HFF-Myc (cell line): Measurements from ENCODE around the gene COX7B2.

Source experiments
- DNase-seq: peaks from one replicate; pipeline ENCODE4 v3.0.0-alpha.2; 2011; ENCODE audit warnings: low read depth; ENCODE audit errors: extremely low read depth
- H3K4me3 ChIP-seq: replicated peaks from 2 replicates; pipeline ENCODE4 v1.5.1; 2011; ENCODE audit warnings: low read depth, mild to moderate bottlenecking, control low read depth, low read length
- TF ChIP-seq, protein P1 (sequence below): IDR thresholded peaks from 2 replicates; pipeline ENCODE4 v1.5.1; 2012; ENCODE audit warnings: mild to moderate bottlenecking, low read depth, low read length, control low read depth; ENCODE audit errors: missing control alignments

COX7B2 gene

DNA sequence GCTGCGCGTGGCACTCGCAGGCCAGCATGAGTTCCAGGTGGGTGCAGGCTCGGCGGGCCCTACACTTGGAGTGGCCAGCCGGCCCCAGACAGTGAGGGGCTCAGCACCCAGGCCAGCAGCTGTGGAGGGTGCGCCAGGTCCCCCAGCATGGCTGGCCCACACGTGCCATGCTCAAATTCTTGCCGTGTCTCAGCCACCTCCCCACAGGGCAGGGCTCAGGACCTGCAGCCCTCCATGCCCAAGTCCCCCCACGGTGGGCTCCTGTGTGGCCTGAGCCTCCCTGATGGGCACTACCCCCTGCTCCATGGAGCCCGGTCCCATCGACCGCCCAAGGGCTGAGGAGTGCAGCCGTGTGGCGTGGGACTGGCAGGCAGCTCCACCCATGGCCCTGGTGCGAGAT is 210.2 kb downstream of the COX7B2 start:
- TF ChIP-seq, protein P1, sequence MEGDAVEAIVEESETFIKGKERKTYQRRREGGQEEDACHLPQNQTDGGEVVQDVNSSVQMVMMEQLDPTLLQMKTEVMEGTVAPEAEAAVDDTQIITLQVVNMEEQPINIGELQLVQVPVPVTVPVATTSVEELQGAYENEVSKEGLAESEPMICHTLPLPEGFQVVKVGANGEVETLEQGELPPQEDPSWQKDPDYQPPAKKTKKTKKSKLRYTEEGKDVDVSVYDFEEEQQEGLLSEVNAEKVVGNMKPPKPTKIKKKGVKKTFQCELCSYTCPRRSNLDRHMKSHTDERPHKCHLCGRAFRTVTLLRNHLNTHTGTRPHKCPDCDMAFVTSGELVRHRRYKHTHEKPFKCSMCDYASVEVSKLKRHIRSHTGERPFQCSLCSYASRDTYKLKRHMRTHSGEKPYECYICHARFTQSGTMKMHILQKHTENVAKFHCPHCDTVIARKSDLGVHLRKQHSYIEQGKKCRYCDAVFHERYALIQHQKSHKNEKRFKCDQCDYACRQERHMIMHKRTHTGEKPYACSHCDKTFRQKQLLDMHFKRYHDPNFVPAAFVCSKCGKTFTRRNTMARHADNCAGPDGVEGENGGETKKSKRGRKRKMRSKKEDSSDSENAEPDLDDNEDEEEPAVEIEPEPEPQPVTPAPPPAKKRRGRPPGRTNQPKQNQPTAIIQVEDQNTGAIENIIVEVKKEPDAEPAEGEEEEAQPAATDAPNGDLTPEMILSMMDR = no peak
- H3K4me3 ChIP-seq = no peak overlapping the region
- no peak for DNase-seq
